Fibroblast of mammary gland (primary cell): ENCODE data around the gene PTGIR.

Source experiments
- DNase-seq: peaks from one replicate; pipeline ENCODE4 v3.0.0-alpha.2; 2010; ENCODE audit warnings: low read depth
- H3K4me3 ChIP-seq: 2 replicates; pipeline ENCODE4 v1.5.1; 2011; ENCODE audit warnings: low read depth, mild to moderate bottlenecking, low read length, moderate library complexity; ENCODE audit not compliant: control insufficient read depth
- CTCF ChIP-seq: conservative IDR thresholded peaks from 2 replicates; pipeline ENCODE4 v1.5.1; 2011; ENCODE audit warnings: low read depth, low read length, inconsistent platforms; ENCODE audit not compliant: control insufficient read depth, insufficient read depth

PTGIR gene

GRCh38 chr19:46648961-46649960 lies 24.4 kb upstream of the PTGIR start:
- no peak for DNase-seq
- TF ChIP-seq CTCF: no peak
- no peak overlapping the region for H3K4me3 ChIP-seq

- no peak for TF ChIP-seq CTCF
- no peak overlapping the region for H3K4me3 ChIP-seq
- no peak for DNase-seq
Observed at GRCh38 chr19:46648060-46648960, 23.4 kb upstream of the PTGIR start.

- DNase-seq: no peak
- no peak overlapping the region for H3K4me3 ChIP-seq
Observed at GRCh38 chr19:46646402-46646801, 21.5 kb upstream of the PTGIR start.

GRCh38 chr19:46644720-46645119 lies 19.8 kb upstream of the PTGIR start:
- DNase-seq: no peak
- TF ChIP-seq CTCF: no peak

More at GRCh38 chr19:46646402-46646801, 21.5 kb upstream of the PTGIR start:
- no peak for TF ChIP-seq CTCF

GRCh38 chr19:46640656-46641055 lies 15.8 kb upstream of the PTGIR start:
- no peak overlapping the region for H3K4me3 ChIP-seq
- no peak for TF ChIP-seq CTCF
- DNase-seq: no peak

More at GRCh38 chr19:46644720-46645119, 19.8 kb upstream of the PTGIR start:
- H3K4me3 ChIP-seq: no peak overlapping the region

GRCh38 chr19:46639358-46640182 lies 14.7 kb upstream of the PTGIR start:
- TF ChIP-seq CTCF: no peak
- peak; percentile 69 for DNase-seq
- peak overlapping the region; percentile 48 for H3K4me3 ChIP-seq
